Naive thymus-derived CD4-positive, alpha-beta T cell (primary cell): ENCODE measurements around the gene INPP5J. TPM values are rescaled to one million over a fixed set of nuclear protein-coding genes. Genes with fewer than 3 reads are reported as not detected.

Experiments
- ATAC-seq: fragments of 150-1000 bp; cut with Tn5 transposase; 2 replicates; pipeline ENCODE4 v1.10.0; 2021; ENCODE audit warnings: mild to moderate bottlenecking, moderate library complexity
- CTCF ChIA-PET: fragments of 350-600 bp; sonication (Branson Sonifier 250); formaldehyde crosslinking; loops from one replicate; lab custom pipeline; 2021; ENCODE audit warnings: antibody characterized with exemption; lab: Charles Lee
- POLR2A ChIA-PET: fragments of 350-600 bp; sonication (Branson Sonifier 250); formaldehyde crosslinking; loops from one replicate; lab custom pipeline; 2021; ENCODE audit warnings: antibody characterized with exemption, inconsistent platforms; lab: Charles Lee
- DNase-seq, 9 donors: peaks; one replicate each; pipeline versions ENCODE4 v3.0.0 to v3.0.0-alpha.2; 2020 to 2022; ENCODE audit warnings: mixed read lengths in 1 of 9
- H3K27ac ChIP-seq: one replicate; pipeline ENCODE4 v1.7.0; 2013; ENCODE audit warnings: mild to moderate bottlenecking, low read depth, low read length, moderate library complexity
- H3K27me3 ChIP-seq, 2 donors: one replicate each; pipeline ENCODE4 v1.7.0; 2013; ENCODE audit warnings: low read length in 2 of 2, mild to moderate bottlenecking in 2 of 2, moderate library complexity in 2 of 2; ENCODE audit not compliant: control insufficient read depth in 2 of 2, insufficient read depth in 2 of 2
- H3K36me3 ChIP-seq, 3 experiments: 1 replicate in 2 of 3; 2 replicates in 1 of 3; pipeline ENCODE4 v1.7.0; 2013; ENCODE audit warnings: low read length in 3 of 3, mild to moderate bottlenecking in 3 of 3, moderate library complexity in 1 of 3; ENCODE audit not compliant: insufficient read depth in 3 of 3, control insufficient read depth in 2 of 3
- H3K4me1 ChIP-seq, 2 donors: one replicate each; pipeline ENCODE4 v1.7.0; 2013; ENCODE audit warnings: low read length in 2 of 2, mild to moderate bottlenecking in 2 of 2, moderate library complexity in 1 of 2; ENCODE audit not compliant: control insufficient read depth in 2 of 2, insufficient read depth in 2 of 2
- H3K4me3 ChIP-seq: 2 replicates; pipeline ENCODE4 v1.7.0; 2013; ENCODE audit warnings: mild to moderate bottlenecking, low read length
- H3K9me3 ChIP-seq, 3 experiments: 1 replicate in 2 of 3; 2 replicates in 1 of 3; pipeline ENCODE4 v1.7.0; 2013; ENCODE audit warnings: low read length in 3 of 3; ENCODE audit not compliant: control insufficient read depth in 2 of 3
- H3K27ac Mint-ChIP-seq, 9 donors: one replicate each; pipeline ENCODE4 v1.8.0; 2020 to 2022; ENCODE audit warnings: mixed read lengths in 9 of 9, mild to moderate bottlenecking in 8 of 9, moderate library complexity in 5 of 9, inconsistent platforms in 2 of 9
- H3K27me3 Mint-ChIP-seq, 5 donors: one replicate each; pipeline ENCODE4 v1.8.0; 2021 to 2022; ENCODE audit warnings: mixed read lengths in 5 of 5, mild to moderate bottlenecking in 1 of 5
- H3K36me3 Mint-ChIP-seq, 5 donors: one replicate each; pipeline ENCODE4 v1.8.0; 2020 to 2022; ENCODE audit warnings: mixed read lengths in 5 of 5, mild to moderate bottlenecking in 3 of 5, inconsistent platforms in 1 of 5
- H3K4me1 Mint-ChIP-seq, 7 donors: one replicate each; pipeline ENCODE4 v1.8.0; 2020 to 2022; ENCODE audit warnings: mixed read lengths in 7 of 7, mild to moderate bottlenecking in 3 of 7, inconsistent platforms in 1 of 7
- H3K4me3 Mint-ChIP-seq, 10 donors: one replicate each; pipeline ENCODE4 v1.8.0; 2020 to 2022; ENCODE audit warnings: mild to moderate bottlenecking in 10 of 10, mixed read lengths in 10 of 10, moderate library complexity in 6 of 10, inconsistent platforms in 2 of 10
- H3K9me3 Mint-ChIP-seq, 11 donors: one replicate each; pipeline ENCODE4 v1.8.0; 2020 to 2022; ENCODE audit warnings: mixed read lengths in 11 of 11, mild to moderate bottlenecking in 4 of 11, inconsistent platforms in 1 of 11, moderate library complexity in 1 of 11
- intact Hi-C, 2 donors: fragments of 100-400 bp; cut with micrococcal nuclease; formaldehyde crosslinking; loops; one replicate each; pipeline ENCODE4 v1.15.1; 2023
- polyA plus RNA-seq, 2 donors: library from polyadenylated mRNA; unstranded; fragments of 300-500 nt; fragmentation: Illumina TruSeq; gene quantifications; one replicate each; pipeline ENCODE4 v1.2.3, GENCODE V29; 2021
- total RNA-seq, 6 experiments: library from RNA in 5 of 6; stranded (reverse) in 5 of 6; gene quantifications; 1 replicate in 5 of 6; 2 replicates in 1 of 6; pipeline ENCODE4 v1.2.3 and lab custom pipeline; 2021 to 2026

Gene INPP5J
- total and polyA plus RNA-seq, 7 experiments from 2014 or later: 0.24 to 0.81 (median 0.51) TPM; not detected in 3

- no peak overlapping the region for H3K27ac Mint-ChIP-seq
- POLR2A ChIA-PET: no interaction called here
- peaks cover 0 to 2% (median 0%) of the 10 kb centered on the region in 7 donors for H3K4me1 Mint-ChIP-seq
These were observed 22.7 kb upstream of the INPP5J start for GRCh38 chr22:31099841-31100761.

GRCh38 chr22:31100762-31101525 lies 21.8 kb upstream of the INPP5J start:
- Histone ChIP-seq H3K27me3 (no peaks in the 10 kb centered on the region), H3K9me3 (no peaks in the 10 kb centered on the region), H3K4me3 (no peak overlapping the region), H3K4me1 (no peaks in the 10 kb centered on the region), H3K36me3 (peaks cover 0 to 10% (median 0%) of the 10 kb centered on the region in 3 experiments), H3K27ac (no peak overlapping the region)
- ChIA-PET POLR2A (no interaction called here), CTCF (no interaction called here)
- H3K4me1 Mint-ChIP-seq: peaks cover under 1 to 7% (median 5%) of the 10 kb centered on the region in 7 donors
- no peaks in the 10 kb centered on the region for H3K27me3 Mint-ChIP-seq
- intact Hi-C loops: loop anchor here in 1 of 2 donors (10.0 kb wide), 1 partner anchor 534 kb away; no protein-coding TSS in a partner anchor
- no peaks in the 10 kb centered on the region for H3K9me3 Mint-ChIP-seq
- DNase-seq (no peak), ATAC-seq (no peak)
- no peak overlapping the region for H3K4me3 Mint-ChIP-seq
- peaks cover 0 to 7% (median 0%) of the 10 kb centered on the region in 5 donors for H3K36me3 Mint-ChIP-seq
- peak overlapping the region in 2 of 9 donors; percentile 14 to 21 for H3K27ac Mint-ChIP-seq

More at GRCh38 chr22:31099841-31100761, 22.7 kb upstream of the INPP5J start:
- H3K4me3 Mint-ChIP-seq: no peak overlapping the region
- no peaks in the 10 kb centered on the region for H3K4me1 ChIP-seq
- no peak for ATAC-seq
- no peaks in the 10 kb centered on the region for H3K9me3 ChIP-seq
- peaks cover 0 to 8% (median 0%) of the 10 kb centered on the region in 5 donors for H3K36me3 Mint-ChIP-seq
- no peak overlapping the region for H3K4me3 ChIP-seq
- CTCF ChIA-PET: no interaction called here
- H3K27ac ChIP-seq: no peak overlapping the region
- no peak for DNase-seq
- peaks cover 0 to 8% (median 0%) of the 10 kb centered on the region in 3 experiments for H3K36me3 ChIP-seq
- H3K9me3 Mint-ChIP-seq: no peaks in the 10 kb centered on the region
- H3K27me3 Mint-ChIP-seq: no peaks in the 10 kb centered on the region
- H3K27me3 ChIP-seq: no peaks in the 10 kb centered on the region
- intact Hi-C loops: loop anchor here in 1 of 2 donors (10.0 kb wide), 1 partner anchor 535 kb away; no protein-coding TSS in a partner anchor

DNA sequence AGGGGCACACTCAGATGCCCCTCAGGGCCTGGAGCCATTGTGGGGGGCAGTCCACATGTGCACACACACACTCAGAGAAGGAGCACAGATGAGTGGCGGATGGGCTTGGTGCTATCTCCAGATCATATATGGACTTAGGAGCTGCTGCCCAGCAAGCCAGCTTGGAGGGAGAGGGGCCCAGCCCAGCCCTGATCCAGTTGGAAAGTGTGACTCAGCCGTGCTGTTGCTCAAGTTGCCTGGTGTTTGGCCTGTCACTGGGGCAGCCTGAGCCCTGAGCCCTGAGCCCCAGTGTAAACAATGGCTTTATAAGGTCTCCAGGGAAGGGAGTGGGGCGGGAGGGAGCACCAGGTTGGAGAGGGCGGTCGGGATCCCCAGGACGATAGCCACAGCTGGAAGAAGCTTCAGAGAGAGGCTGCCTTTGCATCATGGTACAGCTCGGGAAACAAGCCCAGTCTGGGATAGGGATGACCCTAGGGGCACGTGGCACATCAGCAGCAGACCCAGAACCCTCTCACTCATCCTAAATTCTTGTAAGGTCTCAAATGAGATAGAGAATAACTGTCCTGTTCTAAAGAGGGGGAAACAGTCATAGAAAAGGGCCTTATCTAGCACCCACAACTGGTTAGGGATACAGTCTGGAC lies 20.2 kb upstream of the INPP5J start:
- peaks cover 8 to 11% of the 10 kb centered on the region in 2 donors for H3K4me1 ChIP-seq
- Mint-ChIP-seq H3K9me3 (no peaks in the 10 kb centered on the region), H3K27me3 (peaks cover 0 to under 1% (median 0%) of the 10 kb centered on the region in 5 donors), H3K4me3 (no peak overlapping the region), H3K36me3 (no peaks in the 10 kb centered on the region), H3K4me1 (peaks cover 7 to 20% (median 14%) of the 10 kb centered on the region in 7 donors), H3K27ac (peak overlapping the region in 4 of 9 donors; percentile 37 to 48 (median 44))
- ChIA-PET POLR2A (interaction anchor here (0.6 to 0.9 kb wide), 2 partner anchors 35 to 181 kb away, joined by 3 to 6 read pairs; no protein-coding TSS in a partner anchor), CTCF (interaction anchor here (1.0 kb wide), 1 partner anchor 128 kb away, joined by 3 read pairs; no protein-coding TSS in a partner anchor)
- H3K27ac ChIP-seq: no peak overlapping the region
- ATAC-seq (no peak), DNase-seq (peak in 1 of 9 donors; percentile 7)
- no peaks in the 10 kb centered on the region for H3K9me3 ChIP-seq
- H3K27me3 ChIP-seq: no peaks in the 10 kb centered on the region
- intact Hi-C loops: loop anchor here in 1 of 2 donors (10.0 kb wide), 1 partner anchor 532 kb away; no protein-coding TSS in a partner anchor
- peaks cover 0 to 14% (median 0%) of the 10 kb centered on the region in 3 experiments for H3K36me3 ChIP-seq
- no peak overlapping the region for H3K4me3 ChIP-seq

DNA sequence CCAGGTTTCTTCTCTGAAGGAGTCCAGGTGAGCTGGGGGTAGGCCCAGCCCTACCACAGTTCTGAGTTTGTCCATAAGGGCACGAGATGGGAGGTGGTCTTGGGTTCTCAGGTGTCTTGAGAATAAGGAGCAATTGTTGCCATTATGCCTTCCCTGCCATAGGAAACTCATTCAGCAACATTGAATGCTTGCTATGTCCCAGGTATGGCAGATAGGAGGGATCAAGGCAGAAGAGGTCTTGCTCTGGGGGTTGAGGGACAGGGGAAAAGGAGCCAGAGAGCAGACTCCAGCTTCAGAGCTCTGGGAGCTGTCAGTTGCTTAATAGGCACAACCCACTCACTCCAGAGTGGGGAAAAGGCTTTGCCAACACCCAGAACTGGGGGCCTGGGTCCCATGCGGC lies 19.7 kb upstream of the INPP5J start:
- CTCF ChIA-PET: no interaction called here
- Histone ChIP-seq H3K36me3 (peaks cover 0 to 14% (median 0%) of the 10 kb centered on the region in 3 experiments), H3K4me1 (peaks cover 8 to 16% of the 10 kb centered on the region in 2 donors), H3K27me3 (no peaks in the 10 kb centered on the region), H3K4me3 (no peak overlapping the region), H3K27ac (no peak overlapping the region), H3K9me3 (no peaks in the 10 kb centered on the region)
- DNase-seq (no peak), ATAC-seq (no peak)
- H3K4me1 Mint-ChIP-seq: peaks cover 12 to 25% (median 19%) of the 10 kb centered on the region in 7 donors
- peak overlapping the region in 1 of 10 donors; percentile 65 for H3K4me3 Mint-ChIP-seq
- POLR2A ChIA-PET: no interaction called here
- peaks cover 0 to 3% (median 0%) of the 10 kb centered on the region in 5 donors for H3K27me3 Mint-ChIP-seq
- peak overlapping the region in 5 of 9 donors; percentile 17 to 43 (median 25) for H3K27ac Mint-ChIP-seq
- no peaks in the 10 kb centered on the region for H3K9me3 Mint-ChIP-seq
- intact Hi-C loops: loop anchor here in 1 of 2 donors (10.0 kb wide), 1 partner anchor 532 kb away; no protein-coding TSS in a partner anchor
- no peaks in the 10 kb centered on the region for H3K36me3 Mint-ChIP-seq

DNA sequence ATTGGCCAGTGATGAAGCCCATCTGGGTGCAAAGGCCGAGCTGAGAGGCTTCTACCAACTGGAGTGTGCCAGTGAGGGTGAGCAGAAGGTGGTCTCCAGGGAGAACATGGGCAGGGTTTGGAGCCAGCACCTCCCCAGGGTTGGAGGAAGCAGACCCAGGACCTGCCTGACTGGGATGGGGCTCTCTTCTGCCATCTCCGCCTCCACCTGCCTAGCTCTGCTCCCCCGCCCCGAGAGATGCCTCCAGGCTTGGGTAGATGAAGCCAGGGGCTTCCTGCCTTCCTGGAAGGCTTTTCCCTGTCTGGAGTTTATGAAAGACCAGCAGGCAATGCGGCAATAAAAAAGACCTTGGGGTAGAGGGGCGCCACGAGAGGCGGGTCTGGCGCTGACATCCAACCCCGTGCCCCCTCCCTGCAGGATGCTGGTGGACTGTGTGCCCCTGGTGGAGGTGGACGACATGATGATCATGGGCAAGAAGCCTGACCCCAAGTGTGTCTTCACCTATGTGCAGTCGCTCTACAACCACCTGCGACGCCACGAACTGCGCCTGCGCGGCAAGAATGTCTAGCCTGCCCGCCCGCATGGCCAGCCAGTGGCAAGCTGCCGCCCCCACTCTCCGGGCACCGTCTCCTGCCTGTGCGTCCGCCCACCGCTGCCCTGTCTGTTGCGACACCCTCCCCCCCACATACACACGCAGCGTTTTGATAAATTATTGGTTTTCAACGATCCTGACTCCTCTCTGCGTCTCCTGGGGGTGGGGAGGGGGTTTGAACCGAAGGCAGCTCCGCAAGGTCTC lies 18.7 kb upstream of the INPP5J start:
- Histone ChIP-seq H3K27ac (no peak overlapping the region), H3K9me3 (no peaks in the 10 kb centered on the region), H3K4me3 (no peak overlapping the region), H3K27me3 (no peaks in the 10 kb centered on the region), H3K4me1 (peaks cover 8 to 16% of the 10 kb centered on the region in 2 donors), H3K36me3 (peaks cover 0 to 14% (median 0%) of the 10 kb centered on the region in 3 experiments)
- no peaks in the 10 kb centered on the region for H3K36me3 Mint-ChIP-seq
- DNase-seq (no peak), ATAC-seq (no peak)
- intact Hi-C loops: loop anchor here in 1 of 2 donors (10.0 kb wide), 1 partner anchor 531 kb away; no protein-coding TSS in a partner anchor
- peak overlapping the region in 3 of 9 donors; percentile 11 to 51 (median 39) for H3K27ac Mint-ChIP-seq
- H3K9me3 Mint-ChIP-seq: no peaks in the 10 kb centered on the region
- H3K4me1 Mint-ChIP-seq: peaks cover 12 to 26% (median 20%) of the 10 kb centered on the region in 7 donors
- peaks cover 0 to 3% (median 0%) of the 10 kb centered on the region in 5 donors for H3K27me3 Mint-ChIP-seq
- peak overlapping the region in 1 of 10 donors; percentile 61 for H3K4me3 Mint-ChIP-seq
- POLR2A ChIA-PET: interaction anchor here (1.0 kb wide), 1 partner anchor 19 kb away, joined by 3 read pairs; no protein-coding TSS in a partner anchor
- CTCF ChIA-PET: interaction anchor here (0.5 kb wide), 1 partner anchor 181 kb away, joined by 3 read pairs; no protein-coding TSS in a partner anchor
